ENCODE results near the gene CEACAM7.

The CEACAM7 gene

GRCh38 chr19:41700381-41701195 is 12.5 kb upstream of the CEACAM7 start:
- no peak for DNase-seq

GRCh38 chr19:41699968-41700323 is 11.9 kb upstream of the CEACAM7 start:
- DNase-seq, result no peak

GRCh38 chr19:41699231-41699967 is 11.3 kb upstream of the CEACAM7 start:
- no peak for DNase-seq

- DNase-seq, result no peak
These were observed 10.7 kb upstream of the CEACAM7 start for GRCh38 chr19:41698746-41699230.

GRCh38 chr19:41697198-41697855 is 9.3 kb upstream of the CEACAM7 start:
- DNase-seq, result no peak

GRCh38 chr19:41696402-41697197 is 8.5 kb upstream of the CEACAM7 start:
- DNase-seq, result no peak

GRCh38 chr19:41695745-41696144 is 7.7 kb upstream of the CEACAM7 start:
- no peak for DNase-seq

GRCh38 chr19:41694831-41695635 is 7.0 kb upstream of the CEACAM7 start:
- DNase-seq, result no peak

- no peak for DNase-seq
These were observed 6.1 kb upstream of the CEACAM7 start for GRCh38 chr19:41694196-41694595.

- DNase-seq, result peak; percentile 30
These were observed 3.3 kb upstream of the CEACAM7 start for GRCh38 chr19:41691268-41691970.

GRCh38 chr19:41690801-41691065 is 2.7 kb upstream of the CEACAM7 start:
- DNase-seq, result no peak

GRCh38 chr19:41689993-41690800 is 2.1 kb upstream of the CEACAM7 start:
- no peak for DNase-seq

GRCh38 chr19:41688687-41689086 is 617 bp upstream of the CEACAM7 start:
- DNase-seq, result no peak

- DNase-seq, result no peak
These were observed 651 bp downstream of the CEACAM7 start for GRCh38 chr19:41687419-41687818.

- DNase-seq, result no peak
These were observed 5.6 kb downstream of the CEACAM7 start for GRCh38 chr19:41682437-41682836.

GRCh38 chr19:41671486-41671885 is 16.6 kb downstream of the CEACAM7 start:
- DNase-seq, result no peak

GRCh38 chr19:41670755-41671154 is 17.3 kb downstream of the CEACAM7 start:
- DNase-seq, result no peak

- no peak for DNase-seq
These were observed 19.8 kb downstream of the CEACAM7 start for GRCh38 chr19:41668315-41668714.

GRCh38 chr19:41666075-41666474 is 22.0 kb downstream of the CEACAM7 start:
- DNase-seq, result no peak

GRCh38 chr19:41657157-41657556 is 30.9 kb downstream of the CEACAM7 start:
- peak; percentile 23 for DNase-seq

- DNase-seq, result peak; percentile 41
These were observed 31.3 kb downstream of the CEACAM7 start for GRCh38 chr19:41656756-41657155.
